Muscle layer of colon (tissue), 2 donors: ENCODE data around the gene STARD8.

Experiments used
- H3K27ac ChIP-seq: one replicate; pipeline ENCODE4 v1.7.0; 2013; ENCODE audit warnings: low read depth, mild to moderate bottlenecking, low read length, moderate library complexity
- H3K27me3 ChIP-seq, 2 donors: one replicate each; pipeline ENCODE4 v1.7.0; 2013; ENCODE audit warnings: low read length in 2 of 2, mild to moderate bottlenecking in 2 of 2; ENCODE audit not compliant: insufficient read depth in 2 of 2, control insufficient read depth in 1 of 2
- H3K36me3 ChIP-seq: one replicate; pipeline ENCODE4 v1.7.0; 2013; ENCODE audit warnings: mild to moderate bottlenecking, low read length; ENCODE audit not compliant: insufficient read depth
- H3K4me1 ChIP-seq: one replicate; pipeline ENCODE4 v1.7.0; 2013; ENCODE audit warnings: mild to moderate bottlenecking, low read length; ENCODE audit not compliant: insufficient read depth
- H3K4me3 ChIP-seq, 2 donors: one replicate each; pipeline ENCODE4 v1.7.0; 2013; ENCODE audit warnings: low read length in 2 of 2, low read depth in 1 of 2, mild to moderate bottlenecking in 1 of 2, moderate library complexity in 1 of 2
- H3K9ac ChIP-seq: one replicate; pipeline ENCODE4 v1.7.0; 2013; ENCODE audit warnings: low read length
- H3K9me3 ChIP-seq: one replicate; pipeline ENCODE4 v1.7.0; 2013; ENCODE audit warnings: mild to moderate bottlenecking, low read length
- donor health status: abdominal sarcoma.
- donor health status: Adenocarcinoma of cecum.

Gene STARD8

GRCh38 chrX:68660746-68661145 is 13.3 kb downstream of the STARD8 start:
- Histone ChIP-seq H3K4me1 (no peaks in the 10 kb centered on the region), H3K27ac (no peak overlapping the region), H3K27me3 (no peaks in the 10 kb centered on the region), H3K9ac (no peak overlapping the region), H3K9me3 (no peaks in the 10 kb centered on the region), H3K4me3 (no peak overlapping the region), H3K36me3 (no peaks in the 10 kb centered on the region)

GRCh38 chrX:68665502-68665901 is 18.0 kb downstream of the STARD8 start:
- no peaks in the 10 kb centered on the region for H3K4me1 ChIP-seq
- peaks cover 0 to 5% of the 10 kb centered on the region in 2 donors for H3K27me3 ChIP-seq
- H3K27ac ChIP-seq: no peak overlapping the region
- no peak overlapping the region for H3K4me3 ChIP-seq
- no peaks in the 10 kb centered on the region for H3K36me3 ChIP-seq
- no peak overlapping the region for H3K9ac ChIP-seq
- no peaks in the 10 kb centered on the region for H3K9me3 ChIP-seq

- Histone ChIP-seq H3K36me3 (no peaks in the 10 kb centered on the region), H3K27me3 (peaks cover 0 to 5% of the 10 kb centered on the region in 2 donors), H3K9ac (no peak overlapping the region), H3K4me1 (no peaks in the 10 kb centered on the region), H3K4me3 (no peak overlapping the region), H3K27ac (no peak overlapping the region), H3K9me3 (no peaks in the 10 kb centered on the region)
Measured at GRCh38 chrX:68666580-68666979, 19.1 kb downstream of the STARD8 start.

DNA sequence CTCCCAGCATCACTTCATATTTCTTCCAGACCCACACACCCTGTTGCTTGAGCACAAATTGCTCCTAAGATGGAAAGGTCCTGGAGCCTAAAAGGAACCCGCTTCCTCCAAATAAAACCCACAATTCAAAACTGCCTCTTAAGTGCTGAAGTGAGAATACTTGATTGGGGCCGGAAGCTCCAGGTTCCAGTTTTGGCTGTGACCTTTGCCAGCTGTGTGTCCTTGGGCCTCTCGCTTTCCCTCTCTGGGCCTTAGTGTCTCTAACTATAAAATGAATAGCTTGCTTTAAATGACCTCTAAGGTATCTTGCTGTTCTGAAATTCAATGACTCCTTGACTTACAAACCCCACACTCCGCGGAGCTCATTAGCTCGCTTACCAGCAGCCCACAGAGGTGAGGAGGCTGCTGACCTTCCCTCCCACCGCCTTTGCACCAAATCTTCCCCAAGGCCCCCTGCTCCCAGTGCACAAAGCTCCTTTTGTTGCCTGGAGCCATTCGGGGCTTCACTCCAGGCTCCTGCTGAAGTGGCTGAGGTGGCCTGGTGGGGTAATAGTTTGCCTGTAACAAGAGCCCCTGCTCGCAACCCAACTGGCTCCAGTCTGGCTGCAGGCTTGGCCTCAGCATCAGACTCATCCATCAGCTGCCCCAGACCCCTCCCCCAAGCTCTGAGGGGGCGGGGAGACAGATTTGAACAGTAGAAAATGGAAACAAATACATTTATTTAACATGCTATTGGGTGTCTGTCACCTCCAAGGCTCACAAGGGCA is 21.8 kb downstream of the STARD8 start:
- Histone ChIP-seq H3K27ac (no peak overlapping the region), H3K27me3 (peaks cover 0 to 5% of the 10 kb centered on the region in 2 donors), H3K36me3 (no peaks in the 10 kb centered on the region), H3K9me3 (no peaks in the 10 kb centered on the region), H3K4me3 (no peak overlapping the region), H3K4me1 (no peaks in the 10 kb centered on the region), H3K9ac (no peak overlapping the region)

GRCh38 chrX:68669871-68670270 is 22.4 kb downstream of the STARD8 start:
- H3K27me3 ChIP-seq: peaks cover 0 to 5% of the 10 kb centered on the region in 2 donors
- H3K36me3 ChIP-seq: no peaks in the 10 kb centered on the region
- no peak overlapping the region for H3K27ac ChIP-seq
- H3K4me3 ChIP-seq: no peak overlapping the region
- H3K9me3 ChIP-seq: no peaks in the 10 kb centered on the region
- H3K4me1 ChIP-seq: no peaks in the 10 kb centered on the region
- no peak overlapping the region for H3K9ac ChIP-seq

DNA sequence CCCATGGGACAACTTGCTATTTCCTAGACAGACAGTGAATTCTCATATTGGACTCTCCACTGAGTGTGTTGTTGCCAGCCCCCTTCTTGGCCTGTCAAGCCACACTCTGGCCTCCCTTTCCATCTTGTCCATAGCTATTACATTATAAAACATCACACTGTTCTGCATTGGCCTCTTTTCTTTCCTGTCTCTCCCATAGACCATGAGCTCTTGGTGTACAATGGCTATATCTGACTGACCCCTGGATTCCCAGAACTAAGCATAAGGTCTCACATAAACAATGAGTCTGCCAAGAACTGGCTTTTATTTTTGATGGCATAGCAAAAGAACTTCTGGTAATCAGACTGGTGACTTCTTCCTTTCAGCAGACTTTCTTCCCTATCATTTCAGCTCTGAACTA is 23.8 kb downstream of the STARD8 start:
- no peak overlapping the region for H3K4me3 ChIP-seq
- no peaks in the 10 kb centered on the region for H3K4me1 ChIP-seq
- H3K36me3 ChIP-seq: no peaks in the 10 kb centered on the region
- H3K9me3 ChIP-seq: no peaks in the 10 kb centered on the region
- H3K27me3 ChIP-seq: peaks cover 0 to 5% of the 10 kb centered on the region in 2 donors
- H3K9ac ChIP-seq: no peak overlapping the region
- no peak overlapping the region for H3K27ac ChIP-seq

DNA sequence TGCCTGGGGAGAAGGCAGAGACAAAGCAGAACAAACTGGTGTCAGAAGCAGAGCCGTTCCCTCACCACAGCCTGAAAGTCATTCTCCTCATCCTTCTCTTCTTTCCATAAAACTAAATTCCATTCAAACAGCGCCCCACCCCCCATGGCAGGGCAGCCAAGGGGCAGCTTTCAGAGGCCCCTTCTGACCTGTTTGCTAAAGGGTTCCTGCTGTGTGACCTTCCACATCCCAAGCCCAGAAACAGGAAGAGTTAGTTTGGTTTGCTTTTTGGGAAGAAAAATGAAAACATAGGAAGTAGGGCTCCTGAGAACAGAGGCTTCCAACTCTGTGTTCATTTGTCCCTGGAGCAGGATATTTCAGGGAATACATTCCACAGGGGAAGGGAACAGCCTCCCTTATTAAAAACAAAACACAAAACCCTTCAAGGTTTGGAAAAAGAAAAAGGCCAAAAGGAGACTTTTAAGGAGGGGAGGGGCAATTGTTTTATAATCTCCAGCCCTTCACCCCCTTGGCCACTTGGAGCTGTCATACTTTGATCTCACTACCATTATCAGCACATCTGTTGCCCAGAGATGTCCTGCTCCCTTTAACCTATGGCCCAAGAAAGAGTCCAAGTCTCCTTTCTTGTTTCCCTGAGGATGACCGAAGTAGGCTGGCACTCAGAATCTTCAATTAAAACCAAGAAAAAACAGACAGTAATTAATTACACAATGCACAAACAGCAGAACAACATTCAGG is 25.3 kb downstream of the STARD8 start:
- Histone ChIP-seq H3K27ac (no peak overlapping the region), H3K27me3 (peaks cover 0 to 5% of the 10 kb centered on the region in 2 donors), H3K36me3 (no peaks in the 10 kb centered on the region), H3K4me1 (no peaks in the 10 kb centered on the region), H3K9ac (no peak overlapping the region), H3K9me3 (no peaks in the 10 kb centered on the region), H3K4me3 (no peak overlapping the region)

GRCh38 chrX:68675571-68675970 is 28.1 kb downstream of the STARD8 start:
- no peaks in the 10 kb centered on the region for H3K9me3 ChIP-seq
- no peaks in the 10 kb centered on the region for H3K36me3 ChIP-seq
- H3K4me1 ChIP-seq: no peaks in the 10 kb centered on the region
- no peak overlapping the region for H3K9ac ChIP-seq
- no peak overlapping the region for H3K27ac ChIP-seq
- no peak overlapping the region for H3K4me3 ChIP-seq
- no peaks in the 10 kb centered on the region for H3K27me3 ChIP-seq

DNA sequence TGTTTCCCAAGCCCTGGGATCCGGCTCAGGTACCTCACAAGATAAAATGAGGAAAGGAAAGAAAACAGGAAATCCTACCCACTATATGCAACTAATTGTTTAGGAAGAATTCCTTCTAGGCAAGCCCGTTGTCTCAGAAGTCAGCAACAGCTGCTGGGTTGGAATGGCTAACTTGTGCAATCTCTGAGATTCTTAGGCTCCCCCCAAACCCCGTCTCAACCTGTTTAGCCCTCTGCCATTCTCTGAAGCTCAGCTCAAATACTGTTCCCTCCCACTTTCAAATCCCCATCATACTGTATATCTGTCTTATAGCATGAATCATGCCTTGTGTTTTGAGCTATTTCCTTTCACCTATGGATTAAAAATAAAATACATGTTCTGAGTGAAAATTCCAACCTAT is 28.9 kb downstream of the STARD8 start:
- H3K9me3 ChIP-seq: no peaks in the 10 kb centered on the region
- no peaks in the 10 kb centered on the region for H3K36me3 ChIP-seq
- no peaks in the 10 kb centered on the region for H3K4me1 ChIP-seq
- no peak overlapping the region for H3K27ac ChIP-seq
- no peak overlapping the region for H3K9ac ChIP-seq
- no peaks in the 10 kb centered on the region for H3K27me3 ChIP-seq
- no peak overlapping the region for H3K4me3 ChIP-seq

GRCh38 chrX:68677998-68678397 is 30.5 kb downstream of the STARD8 start:
- H3K27ac ChIP-seq: no peak overlapping the region
- H3K4me1 ChIP-seq: no peaks in the 10 kb centered on the region
- H3K4me3 ChIP-seq: no peak overlapping the region
- H3K9me3 ChIP-seq: no peaks in the 10 kb centered on the region
- H3K27me3 ChIP-seq: no peaks in the 10 kb centered on the region
- no peaks in the 10 kb centered on the region for H3K36me3 ChIP-seq
- no peak overlapping the region for H3K9ac ChIP-seq

GRCh38 chrX:68681443-68681941 is 34.0 kb downstream of the STARD8 start:
- Histone ChIP-seq H3K9ac (no peak overlapping the region), H3K4me1 (no peaks in the 10 kb centered on the region), H3K36me3 (no peaks in the 10 kb centered on the region), H3K4me3 (no peak overlapping the region), H3K27me3 (peaks cover 0 to 15% of the 10 kb centered on the region in 2 donors), H3K9me3 (no peaks in the 10 kb centered on the region), H3K27ac (no peak overlapping the region)
